Stimulated activated naive B cell treated with anti-CD40 and anti-IgM and Interleukin-4, amounts not matched to agents 10 μg/mL and 1 μg/mL and 100 μg/mL, for 72 hours (primary cell): ENCODE measurements around the gene ZCCHC14.
"Not testable (repeated sequence)": the region's sequence is repeated elsewhere in the genome, so short reads cannot be mapped to it uniquely, and the experiment has no call there.

Experiments used
- ATAC-seq, 2 donors: fragments of 150-1000 bp; cut with Tn5 transposase; replicated peaks; 2 replicates each; pipeline ENCODE4 v1.10.0; 2021; ENCODE audit warnings: moderate library complexity in 1 of 2
- DNase-seq: peaks from one replicate; pipeline ENCODE4 v3.0.0; 2021
- H3K27ac Mint-ChIP-seq: one replicate; pipeline ENCODE4 v1.8.0; 2022; ENCODE audit warnings: mild to moderate bottlenecking, mixed read lengths
- H3K27me3 Mint-ChIP-seq, 2 donors: one replicate each; pipeline ENCODE4 v1.8.0; 2022; ENCODE audit warnings: mixed read lengths in 2 of 2
- H3K36me3 Mint-ChIP-seq, 2 donors: one replicate each; pipeline ENCODE4 v1.8.0; 2022; ENCODE audit warnings: mixed read lengths in 2 of 2, mild to moderate bottlenecking in 1 of 2
- H3K4me1 Mint-ChIP-seq, 2 donors: one replicate each; pipeline ENCODE4 v1.8.0; 2022; ENCODE audit warnings: mixed read lengths in 2 of 2, mild to moderate bottlenecking in 1 of 2
- H3K4me3 Mint-ChIP-seq, 2 donors: one replicate each; pipeline ENCODE4 v1.8.0; 2022; ENCODE audit warnings: mild to moderate bottlenecking in 2 of 2, mixed read lengths in 2 of 2, moderate library complexity in 1 of 2
- H3K9me3 Mint-ChIP-seq, 2 donors: one replicate each; pipeline ENCODE4 v1.8.0; 2022; ENCODE audit warnings: mixed read lengths in 2 of 2, mild to moderate bottlenecking in 1 of 2

ZCCHC14 gene

GRCh38 chr16:87409781-87410180 is 83.0 kb downstream of the ZCCHC14 start:
- Mint-ChIP-seq H3K9me3 (no peaks in the 10 kb centered on the region), H3K4me1 (peaks cover 0 to 2% of the 10 kb centered on the region in 2 donors), H3K27ac (no peak overlapping the region), H3K36me3 (peaks cover 18 to 19% of the 10 kb centered on the region in 2 donors), H3K4me3 (no peak overlapping the region), H3K27me3 (no peaks in the 10 kb centered on the region)
- ATAC-seq, result no peak
- no peak for DNase-seq

- Mint-ChIP-seq H3K4me3 (no peak overlapping the region), H3K9me3 (no peaks in the 10 kb centered on the region), H3K27ac (no peak overlapping the region), H3K4me1 (peaks cover 0 to 2% of the 10 kb centered on the region in 2 donors), H3K36me3 (peaks cover 18 to 19% of the 10 kb centered on the region in 2 donors), H3K27me3 (no peaks in the 10 kb centered on the region)
- DNase-seq (no peak), ATAC-seq (no peak)
These were observed 83.7 kb downstream of the ZCCHC14 start for GRCh38 chr16:87409153-87409552.

GRCh38 chr16:87407511-87408112 is 85.2 kb downstream of the ZCCHC14 start:
- H3K4me3 Mint-ChIP-seq, result no peak overlapping the region
- no peak for DNase-seq
- H3K4me1 Mint-ChIP-seq, result peaks cover 0 to 2% of the 10 kb centered on the region in 2 donors

GRCh38 chr16:87406495-87407088 is 86.2 kb downstream of the ZCCHC14 start:
- Mint-ChIP-seq H3K27ac (no peak overlapping the region), H3K27me3 (no peaks in the 10 kb centered on the region), H3K4me1 (peaks cover 0 to 2% of the 10 kb centered on the region in 2 donors), H3K4me3 (no peak overlapping the region), H3K36me3 (peaks cover 23 to 27% of the 10 kb centered on the region in 2 donors), H3K9me3 (no peaks in the 10 kb centered on the region)
- DNase-seq (no peak), ATAC-seq (no peak)

More at GRCh38 chr16:87407511-87408112, 85.2 kb downstream of the ZCCHC14 start:
- Mint-ChIP-seq H3K36me3 (peaks cover 21 to 28% of the 10 kb centered on the region in 2 donors), H3K9me3 (no peaks in the 10 kb centered on the region), H3K27ac (no peak overlapping the region), H3K27me3 (no peaks in the 10 kb centered on the region)
- ATAC-seq, result peak; percentile 45 to 76

- Mint-ChIP-seq H3K27ac (no peak overlapping the region), H3K9me3 (no peaks in the 10 kb centered on the region), H3K27me3 (no peaks in the 10 kb centered on the region), H3K4me3 (no peak overlapping the region), H3K36me3 (peaks cover 23 to 30% of the 10 kb centered on the region in 2 donors), H3K4me1 (peaks cover 0 to 2% of the 10 kb centered on the region in 2 donors)
- ATAC-seq (no peak), DNase-seq (no peak)
These were observed 87.8 kb downstream of the ZCCHC14 start for GRCh38 chr16:87404764-87405625.

GRCh38 chr16:87395181-87395842 is 97.5 kb downstream of the ZCCHC14 start:
- Mint-ChIP-seq H3K36me3 (peaks cover 2 to 16% of the 10 kb centered on the region in 2 donors), H3K27me3 (no peaks in the 10 kb centered on the region), H3K4me1 (peaks cover 22 to 39% of the 10 kb centered on the region in 2 donors), H3K9me3 (no peaks in the 10 kb centered on the region), H3K4me3 (no peak overlapping the region), H3K27ac (no peak overlapping the region)
- no peak for DNase-seq
- ATAC-seq, result no peak

- Mint-ChIP-seq H3K4me3 (peak overlapping the region; percentile 86 to 87), H3K27ac (peak overlapping the region; percentile 84), H3K4me1 (peaks cover 25 to 43% of the 10 kb centered on the region in 2 donors), H3K9me3 (no peaks in the 10 kb centered on the region), H3K36me3 (peaks cover 2 to 9% of the 10 kb centered on the region in 2 donors), H3K27me3 (no peaks in the 10 kb centered on the region)
- DNase-seq, result no peak
- no peak for ATAC-seq
These were observed 99.2 kb downstream of the ZCCHC14 start for GRCh38 chr16:87393680-87394055.

GRCh38 chr16:87392821-87393679 is 99.8 kb downstream of the ZCCHC14 start:
- ATAC-seq, result peak in 1 of 2 donors; percentile 4
- H3K4me3 Mint-ChIP-seq, result peak overlapping the region; percentile 86 to 87
- H3K27me3 Mint-ChIP-seq, result no peaks in the 10 kb centered on the region
- H3K36me3 Mint-ChIP-seq, result peaks cover 2 to 9% of the 10 kb centered on the region in 2 donors
- peak overlapping the region; percentile 84 for H3K27ac Mint-ChIP-seq
- H3K9me3 Mint-ChIP-seq, result no peaks in the 10 kb centered on the region
- DNase-seq, result peak; percentile 23
- H3K4me1 Mint-ChIP-seq, result peaks cover 29 to 50% of the 10 kb centered on the region in 2 donors

- peaks cover 34 to 58% of the 10 kb centered on the region in 2 donors for H3K4me1 Mint-ChIP-seq
- peak within 1 kb of the TSS; percentile 87 to 92 for H3K4me3 Mint-ChIP-seq
- peak within 1 kb of the TSS; percentile 97 for H3K27ac Mint-ChIP-seq
- H3K27me3 Mint-ChIP-seq, result no peaks in the 10 kb centered on the region
- peaks cover 2 to 9% of the 10 kb centered on the region in 2 donors for H3K36me3 Mint-ChIP-seq
- peak; percentile 69 to 76 for ATAC-seq
- no peaks in the 10 kb centered on the region for H3K9me3 Mint-ChIP-seq
- peak; percentile 99 for DNase-seq
These were observed 100.6 kb downstream of the ZCCHC14 start, which contains the start of gene MAP1LC3B for GRCh38 chr16:87391950-87392820. Gene MAP1LC3B (plus strand): TSS chr16:87392336. CDS start chr16:87392428, 92 bp downstream.

GRCh38 chr16:87391324-87391949 is 101.4 kb downstream of the ZCCHC14 start:
- H3K36me3 Mint-ChIP-seq, result peaks cover 2 to 9% of the 10 kb centered on the region in 2 donors
- ATAC-seq, result no peak
- H3K4me1 Mint-ChIP-seq, result peaks cover 37 to 62% of the 10 kb centered on the region in 2 donors
- DNase-seq, result no peak
- peak overlapping the region; percentile 97 for H3K27ac Mint-ChIP-seq
- no peaks in the 10 kb centered on the region for H3K27me3 Mint-ChIP-seq
- H3K4me3 Mint-ChIP-seq, result peak overlapping the region; percentile 84 to 92
- no peaks in the 10 kb centered on the region for H3K9me3 Mint-ChIP-seq

- peaks cover 2 to 9% of the 10 kb centered on the region in 2 donors for H3K36me3 Mint-ChIP-seq
- no peaks in the 10 kb centered on the region for H3K9me3 Mint-ChIP-seq
- ATAC-seq, result no peak
- peak overlapping the region; percentile 84 to 92 for H3K4me3 Mint-ChIP-seq
- no peak for DNase-seq
- H3K27me3 Mint-ChIP-seq, result no peaks in the 10 kb centered on the region
- peak overlapping the region; percentile 97 for H3K27ac Mint-ChIP-seq
- peaks cover 40 to 65% of the 10 kb centered on the region in 2 donors for H3K4me1 Mint-ChIP-seq
These were observed 102.0 kb downstream of the ZCCHC14 start for GRCh38 chr16:87390641-87391323.

- not testable (repeated sequence) for H3K4me3 Mint-ChIP-seq, DNase-seq, H3K27ac Mint-ChIP-seq, H3K27me3 Mint-ChIP-seq, H3K36me3 Mint-ChIP-seq, ATAC-seq, H3K9me3 Mint-ChIP-seq
- H3K4me1 Mint-ChIP-seq, result peaks cover 37 to 66% of the 10 kb centered on the region in 2 donors
These were observed 102.9 kb downstream of the ZCCHC14 start for GRCh38 chr16:87389914-87390313.
